Uterus (tissue), 4 donors: ENCODE data around the gene PCDH17. TPM values are rescaled to one million over a fixed set of nuclear protein-coding genes. Genes with fewer than 3 reads are reported as not detected.
A peak's percentile ranks its signal among the peaks of the same experiment; 100 is the strongest.

ENCODE experiments used
- DNase-seq, 2 donors: peaks; one replicate each; pipeline ENCODE4 v3.0.0-alpha.2; 2019 to 2020
- H3K27ac ChIP-seq, 2 donors: fragments of 200-600 bp; sonication (generic); 1 replicate in 1 of 2; 2 replicates in 1 of 2; pipeline ENCODE4 v1.5.1; 2016 to 2018
- H3K27me3 ChIP-seq, 2 donors: fragments of 200-600 bp; sonication (generic); one replicate each; pipeline ENCODE4 v1.5.1; 2018 to 2019; ENCODE audit warnings: control low read depth in 1 of 2
- H3K36me3 ChIP-seq, 2 donors: fragments of 200-600 bp; sonication (generic); one replicate each; pipeline ENCODE4 v1.5.1; 2019; ENCODE audit warnings: control low read depth in 1 of 2
- H3K4me1 ChIP-seq, 2 donors: fragments of 200-600 bp; sonication (generic); one replicate each; pipeline ENCODE4 v1.5.1; 2018 to 2019; ENCODE audit warnings: control low read depth in 1 of 2
- H3K4me3 ChIP-seq, 2 donors: fragments of 200-600 bp; sonication (generic); 1 replicate in 1 of 2; 2 replicates in 1 of 2; pipeline ENCODE4 v1.5.1; 2018 to 2019; ENCODE audit warnings: mild to moderate bottlenecking in 1 of 2
- H3K9me3 ChIP-seq, 2 donors: fragments of 200-600 bp; sonication (generic); one replicate each; pipeline ENCODE4 v1.5.1; 2019; ENCODE audit warnings: control low read depth in 1 of 2
- POLR2A ChIP-seq, 2 donors: fragments of 450-650 bp; IDR thresholded peaks; one replicate each; pipeline ENCODE4 v1.6.1; 2016; ENCODE audit warnings: antibody characterized with exemption in 2 of 2, mild to moderate bottlenecking in 1 of 2, moderate library complexity in 1 of 2
- intact Hi-C: fragments of 100-400 bp; cut with DNase I; formaldehyde crosslinking; loops from one replicate; pipeline ENCODE4 v1.15.1; 2023; ENCODE audit warnings: low total_unique reads
- total RNA-seq, 4 donors: library from RNA; depleted of rRNA in 3 of 4; stranded (reverse); fragments of >200 nt in 3 of 4; gene quantifications; one replicate each; pipeline versions ENCODE4 v1.1.0 to v1.2.4, GENCODE V29; 2014 to 2023
- TF ChIP-seq, protein P1 (sequence below), 4 experiments: fragments of 200-600 bp in 2 of 4; fragments of 450-650 bp in 2 of 4; sonication (generic) in 2 of 4; IDR thresholded peaks; one replicate each; pipeline ENCODE4 v1.5.1; 2016 to 2019; ENCODE audit warnings: antibody characterized with exemption in 4 of 4, mild to moderate bottlenecking in 2 of 4, moderate library complexity in 1 of 4
- donor health status: DM: yes; HTN: yes; CAD: no.

Gene PCDH17
- 10 to 100 TPM in 3 of 4 donors, 1 to 10 TPM in 1; 9.7 to 27.6 (median 18.9) TPM for total RNA-seq

- no peaks in the 10 kb centered on the region for H3K36me3 ChIP-seq
- peak within 1 kb of the TSS; percentile 34 to 40 for H3K4me3 ChIP-seq
- DNase-seq, result peak in 1 of 2 donors; percentile 40
- intact Hi-C loops, result no loop called here
- H3K27ac ChIP-seq, result peak within 1 kb of the TSS; percentile 7 to 71
- H3K9me3 ChIP-seq, result no peaks in the 10 kb centered on the region
- TF ChIP-seq POLR2A (IDR thresholded peaks at IDR 0.05), result no peak
- TF ChIP-seq, protein P1, sequence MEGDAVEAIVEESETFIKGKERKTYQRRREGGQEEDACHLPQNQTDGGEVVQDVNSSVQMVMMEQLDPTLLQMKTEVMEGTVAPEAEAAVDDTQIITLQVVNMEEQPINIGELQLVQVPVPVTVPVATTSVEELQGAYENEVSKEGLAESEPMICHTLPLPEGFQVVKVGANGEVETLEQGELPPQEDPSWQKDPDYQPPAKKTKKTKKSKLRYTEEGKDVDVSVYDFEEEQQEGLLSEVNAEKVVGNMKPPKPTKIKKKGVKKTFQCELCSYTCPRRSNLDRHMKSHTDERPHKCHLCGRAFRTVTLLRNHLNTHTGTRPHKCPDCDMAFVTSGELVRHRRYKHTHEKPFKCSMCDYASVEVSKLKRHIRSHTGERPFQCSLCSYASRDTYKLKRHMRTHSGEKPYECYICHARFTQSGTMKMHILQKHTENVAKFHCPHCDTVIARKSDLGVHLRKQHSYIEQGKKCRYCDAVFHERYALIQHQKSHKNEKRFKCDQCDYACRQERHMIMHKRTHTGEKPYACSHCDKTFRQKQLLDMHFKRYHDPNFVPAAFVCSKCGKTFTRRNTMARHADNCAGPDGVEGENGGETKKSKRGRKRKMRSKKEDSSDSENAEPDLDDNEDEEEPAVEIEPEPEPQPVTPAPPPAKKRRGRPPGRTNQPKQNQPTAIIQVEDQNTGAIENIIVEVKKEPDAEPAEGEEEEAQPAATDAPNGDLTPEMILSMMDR (IDR thresholded peaks at IDR 0.05), result no peak
- no peaks in the 10 kb centered on the region for H3K4me1 ChIP-seq
- H3K27me3 ChIP-seq, result peaks cover 0 to 20% of the 10 kb centered on the region in 2 donors
Observed at GRCh38 chr13:57631596-57632275, at the start of gene PCDH17. TSS of gene PCDH17 (plus strand) at chr13:57631744. CDS start at chr13:57632547, 803 bp downstream.

GRCh38 chr13:57582032-57582431, 49.5 kb upstream of the PCDH17 start:
- intact Hi-C loops, result no loop called here
- H3K36me3 ChIP-seq, result no peaks in the 10 kb centered on the region
- H3K4me3 ChIP-seq, result no peak overlapping the region
- no peaks in the 10 kb centered on the region for H3K9me3 ChIP-seq
- no peak for TF ChIP-seq POLR2A (IDR thresholded peaks at IDR 0.05)
- TF ChIP-seq, protein P1 (IDR thresholded peaks at IDR 0.05), result no peak
- no peak overlapping the region for H3K27ac ChIP-seq
- no peaks in the 10 kb centered on the region for H3K27me3 ChIP-seq
- DNase-seq, result no peak
- H3K4me1 ChIP-seq, result no peaks in the 10 kb centered on the region

DNA sequence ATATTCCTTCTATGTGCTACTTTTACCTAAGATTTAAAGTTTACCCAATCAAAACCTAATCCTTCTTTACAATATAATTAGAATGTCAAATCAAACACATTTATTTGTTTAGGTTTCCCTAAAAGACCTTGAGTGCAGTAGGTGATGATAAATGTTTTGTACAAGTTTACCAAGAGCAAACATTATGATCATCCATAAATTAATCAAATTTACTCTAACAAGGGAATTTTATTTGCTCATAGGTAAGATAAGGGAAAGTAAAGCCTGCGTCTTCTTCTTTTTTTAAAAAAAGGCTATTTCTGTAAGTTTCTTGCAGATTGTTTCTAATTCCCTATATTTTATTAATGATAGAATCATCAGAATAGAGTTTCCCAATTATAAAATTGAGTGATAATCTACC, 48.0 kb upstream of the PCDH17 start:
- Histone ChIP-seq H3K27ac (no peak overlapping the region), H3K36me3 (no peaks in the 10 kb centered on the region), H3K4me1 (no peaks in the 10 kb centered on the region), H3K9me3 (no peaks in the 10 kb centered on the region), H3K4me3 (no peak overlapping the region), H3K27me3 (no peaks in the 10 kb centered on the region)
- no peak for DNase-seq
- intact Hi-C loops, result no loop called here
- TF ChIP-seq, protein P1 (IDR thresholded peaks at IDR 0.05), result no peak
- no peak for TF ChIP-seq POLR2A (IDR thresholded peaks at IDR 0.05)

DNA sequence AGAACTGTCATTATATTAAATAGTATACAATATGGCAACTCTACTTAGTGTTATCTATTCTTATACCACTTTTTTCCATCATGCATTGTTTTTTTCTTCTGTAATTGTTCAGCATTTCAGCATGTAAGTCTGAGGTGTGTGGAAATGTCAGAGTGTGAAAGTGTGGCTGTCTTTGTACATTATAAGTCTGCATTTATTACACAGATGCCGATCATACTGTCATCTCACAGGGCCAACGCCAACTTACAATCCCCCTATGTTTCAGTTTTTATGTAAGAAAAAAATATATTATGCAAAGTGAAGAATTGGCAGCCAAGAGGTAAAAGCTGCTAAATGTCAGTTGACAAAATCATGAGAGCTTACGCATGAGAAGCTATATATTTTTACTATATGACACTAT, 42.9 kb upstream of the PCDH17 start:
- Histone ChIP-seq H3K9me3 (no peaks in the 10 kb centered on the region), H3K27ac (no peak overlapping the region), H3K36me3 (no peaks in the 10 kb centered on the region), H3K4me3 (no peak overlapping the region), H3K4me1 (no peaks in the 10 kb centered on the region), H3K27me3 (no peaks in the 10 kb centered on the region)
- TF ChIP-seq, protein P1 (IDR thresholded peaks at IDR 0.05), result no peak
- TF ChIP-seq POLR2A (IDR thresholded peaks at IDR 0.05), result no peak
- no peak for DNase-seq
- intact Hi-C loops, result no loop called here

DNA sequence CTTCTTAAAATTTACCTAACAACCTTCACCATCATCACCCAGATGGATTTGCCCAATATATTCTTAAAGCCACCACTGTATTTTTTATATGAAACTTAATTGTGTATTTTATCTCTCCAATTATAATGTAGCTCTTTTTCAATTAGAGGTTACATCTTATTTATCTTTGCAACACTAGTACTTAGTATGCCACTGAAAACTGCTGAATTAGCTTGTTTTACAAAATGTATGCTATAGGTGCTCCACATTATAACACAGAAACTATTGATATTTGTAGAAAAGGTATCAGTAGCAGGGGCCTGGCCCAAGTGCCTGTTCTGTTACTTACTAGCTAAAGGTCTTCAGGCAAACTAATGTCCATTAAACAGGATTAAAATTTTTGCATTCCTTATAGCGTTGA, 35.8 kb upstream of the PCDH17 start:
- no peak overlapping the region for H3K27ac ChIP-seq
- no peak for TF ChIP-seq POLR2A (IDR thresholded peaks at IDR 0.05)
- TF ChIP-seq, protein P1 (IDR thresholded peaks at IDR 0.05), result no peak
- no peak overlapping the region for H3K4me3 ChIP-seq
- H3K36me3 ChIP-seq, result no peaks in the 10 kb centered on the region
- H3K9me3 ChIP-seq, result no peaks in the 10 kb centered on the region
- intact Hi-C loops, result no loop called here
- no peaks in the 10 kb centered on the region for H3K4me1 ChIP-seq
- no peak for DNase-seq
- no peaks in the 10 kb centered on the region for H3K27me3 ChIP-seq
